HG02840 (cell line): ENCODE data around the gene IRF4.

Experiments
- ATAC-seq: cut with Tn5 transposase; IDR thresholded peaks from one replicate; pipeline ENCODE4 v1.9.1; 2021; ENCODE audit warnings: mild to moderate bottlenecking, moderate library complexity, moderate number of reproducible peaks; ENCODE audit not compliant: unreplicated experiment, low FRiP score

IRF4 gene

DNA sequence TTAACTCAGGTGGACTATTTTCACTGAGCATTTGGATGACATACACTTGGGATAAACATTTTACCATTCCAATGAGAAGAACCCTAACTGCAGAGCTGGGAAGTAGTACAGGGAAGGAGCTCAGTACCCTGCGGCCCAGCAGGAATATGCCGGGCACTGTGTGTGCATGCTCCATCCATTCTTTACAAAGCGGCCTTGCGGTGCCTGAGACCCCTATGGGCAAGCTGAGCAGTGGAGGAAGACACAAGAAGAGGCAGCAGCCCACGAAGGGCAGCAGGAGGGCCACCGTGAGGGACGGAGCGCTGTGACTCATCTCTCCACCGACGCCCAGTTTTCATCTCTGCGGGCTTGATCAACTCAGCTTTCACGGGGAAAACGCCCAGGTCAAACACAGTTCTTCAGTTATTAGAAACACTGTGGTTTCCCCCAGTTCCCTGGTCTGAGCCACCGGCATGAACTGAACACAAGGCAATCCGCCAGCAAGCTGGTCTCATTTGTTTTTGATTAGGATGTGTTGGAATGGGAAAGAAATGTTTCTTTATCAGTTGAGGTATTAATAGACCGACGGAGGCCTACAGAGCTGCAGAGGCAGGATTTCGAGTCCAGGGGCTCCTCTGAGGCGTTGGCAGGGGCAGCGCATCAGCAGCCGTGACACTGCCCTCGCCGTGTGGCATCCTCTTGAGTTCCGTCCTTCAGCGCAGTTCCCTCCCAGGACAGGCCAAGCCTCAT, 44.9 kb downstream of the IRF4 start:
- no peak for ATAC-seq

DNA sequence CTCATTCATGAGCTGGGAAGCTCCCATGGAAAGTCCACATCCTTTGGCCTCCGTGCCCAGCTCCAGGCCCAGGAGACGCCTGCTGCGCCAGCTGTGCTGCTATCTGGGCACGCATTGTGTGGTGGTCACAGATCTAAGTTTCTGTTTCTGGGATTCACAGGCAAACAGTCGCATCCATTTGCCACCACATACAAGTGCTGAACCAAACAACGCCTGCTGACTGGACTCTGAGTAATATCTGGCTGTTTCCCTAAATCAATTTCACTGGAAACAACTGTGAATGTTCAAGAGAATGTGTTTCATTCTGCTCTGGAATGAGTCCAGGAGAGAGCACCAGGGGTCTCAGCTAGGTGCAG, 45.5 kb downstream of the IRF4 start:
- ATAC-seq = no peak

DNA sequence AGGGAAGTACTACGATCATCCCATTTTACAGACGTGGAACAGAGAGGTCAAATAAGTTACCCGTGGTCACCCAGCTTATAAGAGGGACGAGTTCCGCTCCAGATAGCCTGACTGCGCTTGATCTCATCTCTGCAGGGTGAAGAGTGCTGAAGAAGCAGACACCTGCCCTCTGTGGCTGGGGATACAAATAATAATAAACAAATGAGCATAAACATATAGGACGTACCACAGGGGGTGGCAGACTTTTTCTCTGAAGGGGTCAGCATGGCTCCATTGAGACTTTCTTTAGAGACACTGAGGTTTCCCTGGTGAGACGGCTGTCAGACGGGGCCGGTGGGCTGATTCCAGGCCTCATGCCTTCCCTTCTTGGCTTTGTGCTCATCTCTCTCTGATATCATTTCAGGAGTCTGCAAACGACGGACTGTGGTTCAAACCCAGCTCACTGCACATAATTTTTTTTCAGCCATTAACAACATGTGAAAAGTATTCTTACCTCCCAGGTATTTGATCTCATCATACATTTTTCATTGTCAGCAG, 47.1 kb downstream of the IRF4 start:
- ATAC-seq = no peak

DNA sequence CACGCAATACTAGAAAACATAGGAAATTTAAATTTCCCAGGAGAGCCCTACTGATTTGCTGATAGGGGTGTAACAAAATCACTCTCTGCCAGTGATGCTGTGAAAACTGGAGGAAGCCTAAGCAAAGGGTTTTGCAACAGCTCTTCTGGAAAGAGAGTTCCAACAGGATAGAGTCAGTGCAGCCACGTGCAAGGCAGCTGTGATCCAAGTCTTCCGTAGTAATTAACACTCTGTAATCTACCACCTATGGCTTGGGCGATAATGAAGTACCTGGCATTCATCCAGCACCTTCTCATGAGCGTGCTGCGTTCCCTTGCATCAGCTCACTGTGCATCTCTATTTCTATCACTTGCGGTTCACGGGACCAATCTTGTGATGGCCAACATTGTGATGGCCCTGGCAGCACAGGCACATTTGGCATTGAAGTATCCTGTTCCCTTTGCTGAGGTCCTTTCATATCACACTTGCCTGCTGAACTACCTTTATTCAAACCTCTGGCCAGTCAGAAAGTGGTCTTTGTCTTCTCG, 48.2 kb downstream of the IRF4 start:
- ATAC-seq = no peak

DNA sequence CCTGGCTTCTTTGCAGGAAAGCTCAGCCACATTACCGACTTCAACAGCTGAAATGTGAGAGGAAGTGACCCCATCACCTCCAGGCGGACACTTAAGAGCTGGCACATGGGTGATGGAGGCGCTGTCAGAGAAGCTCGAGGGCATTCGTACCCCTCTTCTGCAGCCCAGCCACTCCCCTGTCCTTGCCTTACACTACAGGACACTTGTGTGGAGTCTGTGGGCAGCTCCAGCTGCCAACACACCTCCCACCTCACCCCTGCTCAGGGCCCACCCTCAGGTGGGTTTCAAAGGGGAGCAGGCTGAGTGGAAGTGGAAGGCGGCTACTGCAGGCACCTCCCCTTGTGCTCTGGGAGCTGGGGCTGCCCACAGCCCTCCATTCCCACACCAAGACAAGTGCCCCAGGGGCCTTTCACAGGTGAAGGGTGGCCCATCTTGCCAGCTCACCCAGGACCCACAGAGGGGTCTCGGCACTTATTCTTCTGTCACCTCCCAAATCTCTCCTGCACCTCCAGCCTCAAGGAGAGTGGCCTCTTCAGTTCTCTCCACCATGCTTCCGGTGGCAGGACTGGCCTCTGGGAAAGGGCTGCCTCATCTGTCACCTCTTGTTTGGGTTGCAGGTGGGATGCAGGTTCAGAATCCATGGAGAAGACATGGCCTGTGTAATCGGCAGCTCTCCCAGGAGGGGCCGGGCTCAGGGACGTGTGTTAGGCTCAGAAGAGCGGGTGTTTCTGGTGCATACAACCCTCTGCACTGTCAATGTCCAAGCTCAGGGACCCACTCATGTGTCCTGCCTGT, 49.8 kb downstream of the IRF4 start:
- no peak for ATAC-seq

DNA sequence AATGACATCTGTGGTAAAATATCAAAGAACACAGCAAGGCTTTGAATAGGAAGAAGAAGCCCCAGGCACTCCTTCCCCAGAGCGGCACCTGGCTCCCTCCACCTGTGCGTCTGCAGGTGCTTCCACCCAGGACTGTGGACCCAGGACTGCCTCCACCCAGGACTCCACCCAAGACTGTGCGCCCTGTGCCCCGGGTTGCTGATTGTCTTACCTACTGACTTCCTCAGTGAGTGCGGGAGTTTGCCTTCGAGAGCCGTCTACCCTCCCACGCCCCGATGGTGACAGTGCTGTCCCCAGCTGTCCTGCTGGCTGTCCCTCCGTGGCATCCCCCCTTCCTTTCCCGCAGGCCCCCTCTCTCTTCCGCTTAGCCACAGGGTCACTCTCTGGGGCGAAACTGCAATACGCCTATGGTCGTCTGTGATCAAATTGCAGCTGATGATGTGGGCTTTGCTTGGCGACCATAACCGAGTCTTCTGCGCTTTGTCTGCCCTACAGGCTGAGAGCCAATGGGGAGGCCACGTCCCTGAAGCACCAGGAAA, 52.1 kb downstream of the IRF4 start:
- no peak for ATAC-seq

DNA sequence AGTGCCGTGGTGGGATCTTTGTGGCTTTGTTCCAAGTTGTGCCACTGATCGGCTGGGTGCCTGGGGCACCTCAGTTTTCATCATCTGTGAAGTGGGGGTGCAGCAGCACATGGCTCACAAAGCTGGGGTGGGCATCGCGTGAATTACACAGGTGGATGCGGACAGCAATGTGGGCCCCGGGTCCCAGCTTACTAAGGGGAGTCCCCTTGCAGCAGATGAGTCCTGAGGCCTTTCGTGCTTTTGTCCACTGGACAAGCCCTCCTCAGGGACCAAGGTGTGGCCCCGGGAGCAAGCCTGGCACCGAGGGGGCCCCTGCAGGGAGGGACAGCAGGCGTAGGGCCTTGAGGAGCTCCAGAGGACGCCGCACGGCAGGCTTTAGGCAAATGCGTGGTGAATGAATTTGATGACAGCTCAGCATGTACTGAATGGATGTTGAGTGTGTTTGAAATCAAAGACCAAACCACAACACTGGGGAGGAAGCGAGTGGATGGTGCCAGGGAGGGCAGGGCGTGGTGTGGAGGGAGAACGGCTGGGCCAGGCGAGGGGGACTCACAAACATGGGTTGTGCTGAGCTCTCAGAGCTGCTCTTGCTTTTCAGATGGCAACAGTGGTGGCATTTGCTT, 53.2 kb downstream of the IRF4 start:
- ATAC-seq = no peak

DNA sequence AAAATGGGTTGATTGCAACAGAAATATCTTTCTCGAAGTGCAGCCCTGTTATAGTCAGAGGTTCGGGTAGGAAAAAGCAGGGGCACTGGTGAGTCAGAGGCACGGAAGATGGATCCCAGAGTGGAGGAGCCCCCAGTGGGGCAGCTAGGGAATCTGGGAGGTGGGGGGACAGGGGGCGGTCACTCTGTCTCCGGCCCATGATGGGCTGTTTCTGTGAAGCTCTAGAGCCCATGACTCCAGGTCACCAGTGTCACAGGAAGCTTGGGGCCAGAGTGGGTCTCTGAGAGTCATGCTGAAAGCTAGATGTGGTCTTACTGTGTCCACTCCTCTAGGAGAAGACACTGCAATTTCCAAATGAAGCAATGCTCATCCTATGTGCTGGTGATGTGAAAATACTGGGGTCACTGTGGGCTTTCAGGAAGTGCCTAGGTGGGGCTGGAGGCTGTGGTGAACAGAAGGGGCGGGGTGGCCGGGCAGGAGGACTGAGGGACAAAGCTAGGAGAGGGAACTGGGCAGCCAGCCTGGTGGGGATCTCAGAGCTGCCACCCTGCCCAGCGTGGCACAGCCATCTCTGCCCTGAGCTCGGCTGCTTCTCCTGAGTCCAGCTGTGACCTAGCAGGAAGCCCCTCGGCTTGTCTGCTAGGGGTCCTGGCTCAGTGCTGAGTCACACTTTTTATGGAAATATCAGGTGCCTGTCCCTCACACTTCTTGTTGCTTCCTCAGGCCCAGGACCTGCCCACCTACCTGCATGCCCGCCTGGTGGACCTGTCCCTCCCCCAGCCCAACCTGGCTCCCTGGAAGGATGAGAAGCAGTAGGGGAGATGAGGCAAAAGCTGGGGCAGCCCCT, 54.2 kb downstream of the IRF4 start:
- ATAC-seq = no peak

DNA sequence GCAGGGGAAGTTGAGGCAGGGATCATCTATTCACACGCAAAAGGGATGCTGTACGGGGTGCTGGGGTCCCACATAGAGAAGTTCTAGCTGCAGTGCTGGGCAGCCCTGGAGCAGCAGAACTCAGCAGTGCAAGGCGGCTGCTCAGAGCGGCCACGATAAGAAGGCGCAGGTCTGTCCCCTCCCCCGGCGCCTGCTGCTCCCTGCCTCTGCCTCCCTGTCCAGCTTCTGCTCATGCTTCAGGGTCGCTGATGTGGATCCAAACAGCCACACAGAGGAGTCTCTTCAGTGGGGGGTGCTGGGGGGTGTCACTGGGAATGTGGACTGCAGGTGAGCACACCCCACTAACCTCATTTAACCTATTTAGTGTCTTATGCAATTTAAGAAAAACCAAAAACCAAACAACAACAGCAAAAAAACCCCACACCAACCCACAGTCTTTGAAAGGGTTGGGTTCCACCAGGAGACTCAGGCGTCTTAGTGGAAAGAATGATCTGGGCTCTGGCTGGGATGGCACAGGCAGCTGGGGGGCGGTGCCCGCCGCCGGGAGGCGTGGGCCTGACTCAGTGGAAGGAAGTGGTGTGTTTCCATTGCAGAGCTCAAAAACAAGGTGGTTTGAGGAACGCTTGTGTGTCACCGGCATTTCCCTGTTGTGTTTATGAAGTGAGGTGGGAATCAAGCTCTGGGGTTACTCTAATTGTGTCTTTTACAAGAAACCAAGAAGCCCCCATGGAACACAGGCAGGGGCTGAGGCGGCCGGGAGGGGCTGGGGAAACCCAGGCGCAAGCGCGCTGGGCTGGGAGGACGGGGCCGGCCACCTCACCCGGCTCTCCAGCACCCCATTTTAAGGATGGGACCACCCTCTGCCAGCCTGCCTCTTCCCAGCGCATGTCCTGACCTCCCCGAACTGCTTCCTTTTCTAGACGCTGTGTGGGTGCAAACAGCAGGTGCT, 55.1 kb downstream of the IRF4 start:
- no peak for ATAC-seq

DNA sequence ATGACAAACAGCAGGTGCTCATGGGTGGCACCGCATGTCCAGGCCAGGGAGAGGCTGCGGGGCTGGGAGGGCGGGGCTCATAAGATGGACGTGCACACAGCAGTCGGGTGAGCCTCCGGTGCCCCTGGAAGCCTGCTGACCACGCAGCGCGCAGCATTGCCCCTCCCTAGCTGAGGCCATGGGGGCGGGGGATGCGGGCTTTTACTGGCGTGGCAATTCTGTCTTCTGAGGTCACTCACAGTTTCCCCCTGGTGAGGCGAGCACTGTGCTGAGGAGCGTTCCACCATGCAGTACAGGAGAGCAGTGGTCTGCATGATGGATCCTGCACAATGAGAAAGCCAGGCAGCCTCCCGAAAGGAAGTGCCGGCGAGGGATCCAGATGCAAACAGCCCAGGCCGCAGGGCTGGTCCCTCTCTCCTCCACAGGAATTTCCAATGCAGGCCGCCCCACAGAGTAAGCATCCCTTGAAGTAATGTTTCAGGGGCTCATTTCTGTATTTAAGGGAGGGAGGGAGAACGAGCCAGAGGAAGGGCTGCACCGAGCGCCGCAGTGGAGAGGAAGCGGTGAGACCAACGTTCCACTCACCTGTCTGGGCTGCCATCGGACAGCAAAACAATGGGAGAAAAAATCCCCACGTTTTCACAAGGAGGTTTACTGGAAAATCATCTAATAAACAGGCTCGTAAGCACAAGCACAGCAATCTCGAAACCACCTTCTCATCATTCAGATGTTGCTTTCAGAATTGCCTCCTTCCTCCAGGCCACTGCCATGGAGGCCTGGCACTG, 56.0 kb downstream of the IRF4 start:
- no peak for ATAC-seq

DNA sequence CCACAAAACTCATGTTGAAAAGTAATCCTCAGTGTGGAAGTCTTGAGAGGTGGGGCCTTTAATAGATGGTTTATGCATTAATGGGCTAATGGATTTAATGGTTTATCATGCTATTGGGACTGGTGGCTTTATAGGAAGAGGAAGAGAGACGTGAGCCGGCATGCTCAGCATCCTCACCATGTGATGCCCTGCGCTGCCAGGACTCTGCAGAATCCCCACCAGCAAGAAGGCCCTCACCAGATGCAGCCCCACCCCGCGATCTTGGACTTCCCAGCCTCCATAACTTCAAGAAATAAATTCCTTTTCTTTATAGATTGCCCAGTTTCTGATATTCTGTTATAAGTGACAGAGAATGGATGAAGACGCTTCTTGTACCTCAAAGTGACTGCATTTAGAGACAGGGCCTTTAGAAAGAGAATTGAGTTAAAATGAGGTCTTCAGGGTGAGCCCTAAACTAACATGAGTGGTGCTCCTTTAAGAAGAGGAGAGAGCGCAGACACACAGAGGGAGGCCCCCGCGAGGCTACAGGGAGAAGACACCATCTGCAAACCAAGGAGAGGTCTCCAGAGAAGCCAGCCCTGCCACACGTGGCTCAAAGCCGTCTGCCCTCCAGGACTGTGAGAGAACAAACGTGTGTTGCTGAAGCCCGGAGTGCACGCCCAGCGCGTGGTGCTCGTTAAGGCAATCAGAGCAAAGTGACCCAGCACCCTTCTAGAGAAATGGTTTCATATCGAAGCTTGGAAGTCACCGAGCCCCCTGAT, 56.9 kb downstream of the IRF4 start:
- ATAC-seq = no peak

DNA sequence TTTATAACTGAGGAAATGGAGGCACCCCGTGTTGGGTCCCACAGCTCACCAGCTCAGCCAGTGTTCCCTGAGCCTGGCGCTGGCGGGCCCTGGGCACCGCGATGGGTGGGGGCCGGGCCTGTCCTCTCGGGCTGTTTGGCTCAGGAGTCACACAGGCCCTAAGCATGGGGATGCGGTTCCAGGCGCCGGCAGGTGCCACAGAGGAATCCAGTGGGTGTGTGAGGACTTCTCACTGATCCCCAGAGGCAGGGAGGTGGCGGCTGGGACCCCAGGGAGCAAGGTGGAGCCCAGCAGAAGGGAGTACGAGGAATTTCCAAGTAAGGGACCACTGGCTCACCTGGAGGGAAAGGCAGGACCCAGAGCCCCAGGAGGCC, 57.5 kb downstream of the IRF4 start:
- no peak for ATAC-seq

DNA sequence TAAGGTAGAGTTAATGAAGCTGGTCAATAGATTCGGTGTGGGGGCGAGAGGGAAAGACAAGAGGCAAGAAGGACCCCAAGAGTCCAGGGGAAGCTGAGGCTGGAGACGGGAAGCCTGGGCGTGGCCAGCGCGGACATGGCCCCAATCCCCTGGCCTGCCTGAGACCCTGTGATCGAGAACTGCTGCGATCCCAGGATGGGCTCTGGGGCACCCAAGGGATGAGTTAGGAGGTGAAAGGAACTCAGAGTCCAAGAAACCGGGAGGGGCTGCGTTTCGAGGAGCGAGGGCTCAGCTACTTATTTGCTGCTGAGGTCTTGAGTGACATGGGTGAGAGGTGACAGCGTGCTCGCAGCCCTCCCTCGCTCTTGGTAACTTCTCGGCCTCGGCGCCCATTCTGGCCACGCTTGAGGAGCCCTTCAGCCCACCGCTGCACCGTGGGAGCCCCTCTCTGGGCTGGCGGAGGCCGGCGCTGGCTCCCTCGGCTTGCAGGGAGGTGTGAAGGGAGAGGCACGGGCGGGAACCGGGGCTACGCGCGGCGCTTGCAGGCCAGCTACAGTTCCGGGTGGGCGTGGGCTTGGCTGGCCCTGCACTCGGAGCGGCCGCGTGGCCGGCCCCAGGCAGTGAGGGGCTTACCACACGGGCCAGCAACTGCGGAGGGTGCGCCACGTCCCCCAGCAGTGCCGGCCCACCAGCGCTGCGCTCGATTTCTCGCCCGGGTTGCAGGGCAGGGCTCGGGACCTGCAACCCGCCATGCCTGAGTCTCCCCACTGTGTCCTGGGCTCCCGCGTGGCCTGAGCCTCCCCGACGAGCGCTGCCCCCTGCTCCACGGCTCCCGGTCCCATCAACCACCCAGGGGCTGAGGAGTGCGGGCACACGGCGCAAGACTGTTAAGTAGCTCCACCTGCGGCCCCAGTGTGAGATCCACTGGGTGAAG, 58.2 kb downstream of the IRF4 start:
- no peak for ATAC-seq

DNA sequence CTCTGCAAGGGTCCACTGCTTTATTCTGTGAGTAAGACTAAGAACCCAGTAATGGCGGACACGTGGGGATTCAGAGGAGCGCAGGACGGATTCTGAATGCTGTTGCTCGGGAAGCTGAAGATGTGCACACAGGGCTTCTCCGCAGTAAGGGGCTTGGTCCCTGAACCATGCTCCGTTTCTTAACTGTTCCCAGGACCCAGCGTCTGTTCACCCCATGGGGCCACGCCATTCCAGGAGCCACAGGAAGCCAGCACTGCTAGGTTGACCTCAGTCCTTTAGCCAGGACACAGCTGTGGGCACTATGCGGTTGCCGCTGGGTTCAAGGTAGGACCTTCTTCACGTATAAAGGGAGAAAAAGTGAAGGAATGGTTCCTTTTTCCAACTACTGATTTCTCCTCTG, 59.8 kb downstream of the IRF4 start:
- ATAC-seq = no peak

DNA sequence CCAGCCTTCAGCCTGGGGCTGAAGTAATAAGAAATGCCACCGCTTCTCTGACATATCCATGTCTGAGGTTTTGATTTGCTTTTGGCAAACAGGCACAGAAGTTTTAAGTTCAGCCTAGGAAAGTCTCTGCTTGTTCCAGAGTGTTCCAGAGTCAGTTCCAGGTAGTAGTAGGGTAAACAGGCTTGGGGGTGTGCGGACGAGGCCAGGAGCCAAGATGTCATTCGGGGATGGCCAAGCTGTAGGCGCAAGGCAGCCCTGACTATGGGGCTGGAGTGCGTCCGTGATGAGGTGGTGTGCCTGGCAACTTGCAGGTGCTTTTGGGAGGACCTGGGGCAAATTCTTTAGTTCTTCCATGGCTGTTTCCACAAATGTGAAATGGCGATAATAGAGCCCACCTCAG, 60.3 kb downstream of the IRF4 start:
- no peak for ATAC-seq

DNA sequence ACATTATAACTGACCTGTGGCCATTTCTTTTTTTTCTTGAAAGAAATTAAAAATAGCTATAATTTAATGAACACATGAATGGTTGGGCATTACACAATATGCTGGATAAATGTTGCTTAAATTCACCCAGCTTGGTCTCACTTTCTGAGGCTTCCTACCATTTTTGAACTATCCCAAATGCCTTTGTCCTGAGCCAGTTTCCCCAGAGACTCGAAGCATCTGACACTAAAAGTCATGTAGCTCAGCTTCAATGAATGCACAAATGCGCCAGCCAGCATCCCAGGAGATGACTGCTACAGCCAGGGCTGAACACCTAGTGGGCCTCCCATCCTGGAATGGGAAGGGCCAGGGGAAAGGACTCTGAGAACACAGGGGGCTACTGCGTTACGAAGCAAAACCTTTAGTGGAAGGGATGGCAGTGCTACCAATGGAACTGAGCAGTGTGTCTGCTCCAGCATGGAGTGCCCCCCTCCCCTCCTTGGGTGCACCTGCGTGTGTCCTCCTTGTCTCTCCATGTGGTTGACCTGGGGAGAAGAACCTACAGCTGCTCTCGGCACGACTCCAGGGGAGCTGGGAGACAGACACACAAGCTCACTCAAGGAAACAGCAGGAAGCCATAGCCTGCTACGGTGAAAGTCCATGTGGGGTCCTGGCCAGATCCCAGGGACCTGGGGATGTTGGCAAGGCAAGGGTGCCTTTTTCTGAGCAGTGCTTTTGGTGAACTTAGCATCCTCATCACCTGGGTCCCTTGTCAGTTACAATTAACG, 60.9 kb downstream of the IRF4 start:
- no peak for ATAC-seq
